ENCODE results near the gene MET. TPM values are rescaled to one million over a fixed set of nuclear protein-coding genes. Genes with fewer than 3 reads are reported as not detected.

MET gene
- total and polyA plus RNA-seq, 2 of the 13 experiments (the other 11 are each of a cell fraction or from before 2014, with no cell fraction given) = 21.8 to 31.5 TPM

GRCh38 chr7:116629051-116629463 lies 42.9 kb upstream of the MET start:
- no peak for ATAC-seq
- Histone ChIP-seq H3K9ac (ENCODE audit: insufficient read depth, low read depth, low read length) (no peak overlapping the region), H3K4me1 (ENCODE audit: insufficient read depth, low read length) (peaks cover 14% of the 10 kb centered on the region), H4K20me1 (ENCODE audit: insufficient read depth, low read length) (no peaks in the 10 kb centered on the region), H3K27ac (ENCODE audit: extremely low read length, insufficient read depth, low read length) (no peak overlapping the region), H3K36me3 (replicated peaks in 1 of 2; ENCODE audit: control insufficient read depth in 1 of 2, insufficient read depth in 2 of 2, low read length in 2 of 2) (no peaks in the 10 kb centered on the region), H3K4me2 (ENCODE audit: low read depth, low read length) (no peak overlapping the region), H3K9me3 (ENCODE audit: low read length) (no peaks in the 10 kb centered on the region), H3K27me3 (ENCODE audit: control insufficient read depth in 1 of 2, insufficient read depth in 2 of 2, low read length in 2 of 2) (no peaks in the 10 kb centered on the region; a peak in 2 of 5 replicates), H3K79me2 (ENCODE audit: insufficient read depth, low read length) (no peaks in the 10 kb centered on the region), H2AFZ (ENCODE audit: low read length) (no peak overlapping the region), H3K4me3 (replicated peaks in 1 of 3; ENCODE audit: insufficient read depth in 1 of 3, low read depth in 2 of 3, low read length in 3 of 3) (no peak overlapping the region)
- no peak for DNase-seq (ENCODE audit: low spot score)
- ChIA-PET CTCF (ENCODE audit: low intra/inter-chr PET ratio, low total read pairs) (no interaction called here), POLR2A (no interaction called here)
- whole genome bisulfite sequencing (ENCODE audit: low lambda C conversion rate) = 6% methylated on average over 3 of the region's 3 CpGs
- TF ChIP-seq ZNF816 (CRISPR knock-in tag; IDR thresholded peaks at IDR 0.05; ENCODE audit: borderline replicate concordance) (no peak), MIER2 (CRISPR knock-in tag; IDR thresholded peaks at IDR 0.05) (no peak), AGO2 (optimal IDR thresholded peaks at IDR 0.05; ENCODE audit: low read depth, low read length) (no peak), ZNF558 (CRISPR knock-in tag; IDR thresholded peaks at IDR 0.05; ENCODE audit: borderline replicate concordance) (no peak), ZBTB14 (CRISPR knock-in tag; IDR thresholded peaks at IDR 0.05) (no peak), ZNF546 (CRISPR knock-in tag; conservative IDR thresholded peaks at IDR 0.05) (no peak), HOMEZ (CRISPR knock-in tag; IDR thresholded peaks at IDR 0.05; ENCODE audit: low read depth) (no peak), ZSCAN20 (CRISPR knock-in tag; IDR thresholded peaks at IDR 0.05; ENCODE audit: borderline replicate concordance) (no peak), ZNF747 (CRISPR knock-in tag; IDR thresholded peaks at IDR 0.05; ENCODE audit: borderline replicate concordance) (no peak), ZNF788 (CRISPR knock-in tag; IDR thresholded peaks at IDR 0.05; ENCODE audit: borderline replicate concordance) (no peak), TFAP4 (IDR thresholded peaks at IDR 0.05; ENCODE audit: borderline replicate concordance, low read depth) (no peak), HDAC1 (CRISPR knock-in tag; IDR thresholded peaks at IDR 0.05) (no peak), SUZ12 (IDR thresholded peaks at IDR 0.05; ENCODE audit: low read depth, low read length) (no peak), ERF (CRISPR knock-in tag; IDR thresholded peaks at IDR 0.05) (no peak), SRSF1 (optimal IDR thresholded peaks at IDR 0.05; ENCODE audit: low read depth, low read length) (no peak), ZNF432 (CRISPR knock-in tag; IDR thresholded peaks at IDR 0.05; ENCODE audit: borderline replicate concordance) (no peak), EHMT2 (IDR thresholded peaks at IDR 0.05; ENCODE audit: borderline replicate concordance, low read depth, low read length) (no peak), ZBTB8A (CRISPR knock-in tag; IDR thresholded peaks at IDR 0.05; ENCODE audit: borderline replicate concordance, low read depth) (no peak), ZNF33B (CRISPR knock-in tag; IDR thresholded peaks at IDR 0.05) (no peak)
- intact Hi-C loops (cut with micrococcal nuclease; ENCODE audit: unreplicated experiment) = no loop called here
- BruUV-seq (replicated peaks) = no TSS peak
- in situ Hi-C loops (cut with HindIII; ENCODE audit: extremely low pct_ligation_motif_present, low pct_unique_long_range_greater_than_20kb) = no loop called here
- peak; percentile 18 for FAIRE-seq

Measured in HepG2 (cell line).